Liver (tissue), 9 donors: ENCODE results near the gene COPZ1. TPM values are rescaled to one million over a fixed set of nuclear protein-coding genes. Genes with fewer than 3 reads are reported as not detected.

Source experiments
- DNase-seq: peaks from one replicate; pipeline ENCODE4 v3.0.0-alpha.2; 2017; ENCODE audit warnings: low spot score
- H3K27ac ChIP-seq, 2 donors: one replicate each; pipeline ENCODE4 v1.7.0; 2013; ENCODE audit warnings: inconsistent platforms in 2 of 2, low read length in 2 of 2, control low read depth in 1 of 2, low read depth in 1 of 2, mild to moderate bottlenecking in 1 of 2
- H3K27me3 ChIP-seq, 4 donors: one replicate each; pipeline versions ENCODE4 v1.6.1 to v1.7.0; 2013; ENCODE audit warnings: low read length in 3 of 4, inconsistent platforms in 1 of 4, mild to moderate bottlenecking in 1 of 4, moderate library complexity in 1 of 4; ENCODE audit not compliant: control insufficient read depth in 4 of 4, insufficient read depth in 4 of 4
- H3K36me3 ChIP-seq, 4 donors: one replicate each; pipeline versions ENCODE4 v1.6.1 to v1.7.0; 2013; ENCODE audit warnings: low read length in 3 of 4, mild to moderate bottlenecking in 3 of 4, low read depth in 1 of 4, moderate library complexity in 1 of 4; ENCODE audit not compliant: control insufficient read depth in 4 of 4, insufficient read depth in 3 of 4
- H3K4me1 ChIP-seq, 4 donors: one replicate each; pipeline versions ENCODE4 v1.6.1 to v1.7.0; 2013; ENCODE audit warnings: low read length in 3 of 4, mild to moderate bottlenecking in 3 of 4, moderate library complexity in 1 of 4; ENCODE audit not compliant: control insufficient read depth in 4 of 4, insufficient read depth in 4 of 4
- H3K4me3 ChIP-seq, 3 donors: one replicate each; pipeline versions ENCODE4 v1.6.1 to v1.7.0; 2013; ENCODE audit warnings: low read length in 3 of 3, control low read depth in 1 of 3, low read depth in 1 of 3, mild to moderate bottlenecking in 1 of 3
- H3K9ac ChIP-seq, 2 donors: one replicate each; pipeline ENCODE4 v1.7.0; 2013; ENCODE audit warnings: low read length in 2 of 2, mild to moderate bottlenecking in 2 of 2, moderate library complexity in 2 of 2, control low read depth in 1 of 2, low read depth in 1 of 2
- H3K9me3 ChIP-seq, 4 donors: one replicate each; pipeline versions ENCODE4 v1.6.1 to v1.7.0; 2013; ENCODE audit warnings: low read length in 3 of 4; ENCODE audit not compliant: control insufficient read depth in 4 of 4
- ATF3 ChIP-seq: IDR thresholded peaks from 2 replicates; pipeline ENCODE4 v1.6.1; 2016; ENCODE audit warnings: antibody characterized with exemption
- CTCF ChIP-seq: fragments of 150-350 bp; IDR thresholded peaks from 2 replicates; pipeline ENCODE4 v1.5.1; 2017; ENCODE audit warnings: improper control_type of control experiment, low read depth, low read length; ENCODE audit not compliant: missing input control
- EGR1 ChIP-seq, 2 donors: IDR thresholded peaks; 2 replicates each; pipeline ENCODE4 v1.6.1; 2016 to 2018; ENCODE audit warnings: antibody characterized with exemption in 2 of 2, low read depth in 2 of 2
- FOXA1 ChIP-seq: IDR thresholded peaks from 2 replicates; pipeline ENCODE4 v1.6.1; 2016; ENCODE audit warnings: antibody characterized with exemption
- FOXA2 ChIP-seq: IDR thresholded peaks from 2 replicates; pipeline ENCODE4 v1.6.1; 2016; ENCODE audit warnings: antibody characterized with exemption
- GABPA ChIP-seq, 2 donors: IDR thresholded peaks in 1 of 2; conservative IDR thresholded peaks in 1 of 2; 2 replicates each; pipeline ENCODE4 v1.6.1; 2016; ENCODE audit warnings: antibody characterized with exemption in 2 of 2, mild to moderate bottlenecking in 1 of 2, moderate library complexity in 1 of 2
- HNF4A ChIP-seq, 2 donors: conservative IDR thresholded peaks; 2 replicates each; pipeline ENCODE4 v1.6.1; 2016; ENCODE audit warnings: antibody characterized with exemption in 2 of 2, mild to moderate bottlenecking in 2 of 2
- HNF4G ChIP-seq: IDR thresholded peaks from 2 replicates; pipeline ENCODE4 v1.6.1; 2016; ENCODE audit warnings: antibody characterized with exemption
- JUND ChIP-seq, 2 donors: IDR thresholded peaks; 2 replicates each; pipeline ENCODE4 v1.6.1; 2016; ENCODE audit warnings: antibody characterized with exemption in 2 of 2
- MAX ChIP-seq: IDR thresholded peaks from 2 replicates; pipeline ENCODE4 v1.6.1; 2016; ENCODE audit warnings: antibody characterized with exemption
- NR2F2 ChIP-seq: IDR thresholded peaks from 2 replicates; pipeline ENCODE4 v1.6.1; 2016; ENCODE audit warnings: antibody characterized with exemption
- RAD21 ChIP-seq, 2 donors: IDR thresholded peaks; 2 replicates each; pipeline ENCODE4 v1.6.1; 2016; ENCODE audit warnings: antibody characterized with exemption in 2 of 2, mild to moderate bottlenecking in 2 of 2
- REST ChIP-seq: IDR thresholded peaks from 2 replicates; pipeline ENCODE4 v1.6.1; 2016; ENCODE audit warnings: antibody characterized with exemption, mild to moderate bottlenecking
- RXRA ChIP-seq, 2 donors: IDR thresholded peaks; 2 replicates each; pipeline ENCODE4 v1.6.1; 2017 to 2018; ENCODE audit warnings: antibody characterized with exemption in 2 of 2, mild to moderate bottlenecking in 1 of 2
- SP1 ChIP-seq: IDR thresholded peaks from 2 replicates; pipeline ENCODE4 v1.6.1; 2018; ENCODE audit warnings: antibody characterized with exemption, mild to moderate bottlenecking
- ZBTB33 ChIP-seq: IDR thresholded peaks from 2 replicates; pipeline ENCODE4 v1.6.1; 2016; ENCODE audit warnings: antibody characterized with exemption
- WGBS: extraction: QIAGEN DNeasy Blood & Tissue Kit; methylation state at CpG from one replicate; pipeline ENCODE4 v1.1.7; 2013; 5-methylcytosine and 5-hydroxymethylcytosine counted together
- polyA plus RNA-seq, 2 donors: library from polyadenylated mRNA; stranded (reverse) in 1 of 2; unstranded in 1 of 2; fragments of 200-250 nt in 1 of 2; fragments of >200 nt in 1 of 2; fragmentation: Nextera tagmentation in 1 of 2; extraction: Ambion mirVana in 1 of 2; gene quantifications; one replicate each; pipeline versions ENCODE4 v1.2.1 to v1.2.3, GENCODE V29; 2013 to 2015
- total RNA-seq, 2 donors: library from RNA; depleted of rRNA; stranded (reverse); fragments of >200 nt; gene quantifications; one replicate each; pipeline ENCODE4 v1.2.3, GENCODE V29; 2014
- donor health status: healthy.
- donor health status: healthy.
- donor health status: healthy.
- donor health status: healthy.
- donor health status: healthy.

COPZ1 gene
- total and polyA plus RNA-seq, 4 donors, result 54.6 to 92.6 (median 79.8) TPM

- TF ChIP-seq HNF4G, result no peak
- no peak for TF ChIP-seq MAX
- Histone ChIP-seq H3K36me3 (no peaks in the 10 kb centered on the region), H3K9me3 (no peaks in the 10 kb centered on the region), H3K4me1 (no peaks in the 10 kb centered on the region), H3K9ac (no peak overlapping the region), H3K27ac (no peak overlapping the region), H3K4me3 (no peak overlapping the region), H3K27me3 (no peaks in the 10 kb centered on the region)
- 89% methylated on average over 9 of the region's 9 CpGs for WGBS
- no peak for DNase-seq
These were observed 29.9 kb upstream of the COPZ1 start for GRCh38 chr12:54294953-54295566.

GRCh38 chr12:54296393-54297099, 28.4 kb upstream of the COPZ1 start:
- H3K4me3 ChIP-seq, result no peak overlapping the region
- TF ChIP-seq FOXA1, result no peak
- no peak for TF ChIP-seq CTCF
- TF ChIP-seq SP1, result no peak
- no peak for TF ChIP-seq HNF4A (conservative IDR thresholded peaks at IDR 0.05)
- TF ChIP-seq RAD21 (IDR thresholded peaks at IDR 0.05), result no peak
- TF ChIP-seq JUND (IDR thresholded peaks at IDR 0.05), result no peak
- no peak for TF ChIP-seq REST
- TF ChIP-seq MAX, result no peak
- no peak for TF ChIP-seq EGR1 (IDR thresholded peaks at IDR 0.05; ENCODE audit: low read depth in 2 of 2)
- TF ChIP-seq HNF4G, result no peak
- TF ChIP-seq ZBTB33, result no peak
- TF ChIP-seq RXRA (IDR thresholded peaks at IDR 0.05), result no peak
- no peak for TF ChIP-seq GABPA (IDR thresholded peaks at IDR 0.05 in 1 of 2, conservative IDR thresholded peaks at IDR 0.05 in 1 of 2)
- no peak for TF ChIP-seq NR2F2
- no peak for TF ChIP-seq FOXA2
- no peak for TF ChIP-seq ATF3
- no peaks in the 10 kb centered on the region for H3K9me3 ChIP-seq
- no peak overlapping the region for H3K27ac ChIP-seq
- peaks cover 0 to 7% (median 3%) of the 10 kb centered on the region in 4 donors for H3K4me1 ChIP-seq
- H3K27me3 ChIP-seq, result no peaks in the 10 kb centered on the region
- no peak overlapping the region for H3K9ac ChIP-seq
- WGBS, result 80% methylated on average over 5 of the region's 5 CpGs
- DNase-seq, result no peak
- H3K36me3 ChIP-seq, result no peaks in the 10 kb centered on the region
